BLaER1 (cell line): ENCODE data around the gene DDX54.
A peak's percentile ranks its signal among the peaks of the same experiment; 100 is the strongest.

ENCODE experiments used
- H3K27ac ChIP-seq: shearing (Covaris generic); formaldehyde crosslinking; 2 replicates; pipeline ENCODE4 v1.8.1; 2022
- H3K27me3 ChIP-seq: shearing (Covaris generic); formaldehyde crosslinking; 2 replicates; pipeline ENCODE4 v1.8.1; 2022
- H3K36me3 ChIP-seq: shearing (Covaris generic); formaldehyde crosslinking; 2 replicates; pipeline ENCODE4 v1.8.1; 2022
- H3K4me1 ChIP-seq: shearing (Covaris generic); formaldehyde crosslinking; 2 replicates; pipeline ENCODE4 v1.8.1; 2022
- H3K4me2 ChIP-seq: shearing (Covaris generic); formaldehyde crosslinking; 2 replicates; pipeline ENCODE4 v1.8.1; 2022
- H3K4me3 ChIP-seq: shearing (Covaris generic); formaldehyde crosslinking; 2 replicates; pipeline ENCODE4 v1.8.1; 2022
- H3K9ac ChIP-seq: shearing (Covaris generic); formaldehyde crosslinking; 2 replicates; pipeline ENCODE4 v1.8.1; 2022
- H3K9me3 ChIP-seq: shearing (Covaris generic); formaldehyde crosslinking; 2 replicates; pipeline ENCODE4 v1.8.1; 2022
- H4K20me1 ChIP-seq: shearing (Covaris generic); formaldehyde crosslinking; 2 replicates; pipeline ENCODE4 v1.8.1; 2022
- Cebpa-rat ChIP-seq: shearing (Covaris generic); IDR thresholded peaks from 2 replicates; pipeline ENCODE4 v1.8.1; 2022

Gene DDX54

DNA sequence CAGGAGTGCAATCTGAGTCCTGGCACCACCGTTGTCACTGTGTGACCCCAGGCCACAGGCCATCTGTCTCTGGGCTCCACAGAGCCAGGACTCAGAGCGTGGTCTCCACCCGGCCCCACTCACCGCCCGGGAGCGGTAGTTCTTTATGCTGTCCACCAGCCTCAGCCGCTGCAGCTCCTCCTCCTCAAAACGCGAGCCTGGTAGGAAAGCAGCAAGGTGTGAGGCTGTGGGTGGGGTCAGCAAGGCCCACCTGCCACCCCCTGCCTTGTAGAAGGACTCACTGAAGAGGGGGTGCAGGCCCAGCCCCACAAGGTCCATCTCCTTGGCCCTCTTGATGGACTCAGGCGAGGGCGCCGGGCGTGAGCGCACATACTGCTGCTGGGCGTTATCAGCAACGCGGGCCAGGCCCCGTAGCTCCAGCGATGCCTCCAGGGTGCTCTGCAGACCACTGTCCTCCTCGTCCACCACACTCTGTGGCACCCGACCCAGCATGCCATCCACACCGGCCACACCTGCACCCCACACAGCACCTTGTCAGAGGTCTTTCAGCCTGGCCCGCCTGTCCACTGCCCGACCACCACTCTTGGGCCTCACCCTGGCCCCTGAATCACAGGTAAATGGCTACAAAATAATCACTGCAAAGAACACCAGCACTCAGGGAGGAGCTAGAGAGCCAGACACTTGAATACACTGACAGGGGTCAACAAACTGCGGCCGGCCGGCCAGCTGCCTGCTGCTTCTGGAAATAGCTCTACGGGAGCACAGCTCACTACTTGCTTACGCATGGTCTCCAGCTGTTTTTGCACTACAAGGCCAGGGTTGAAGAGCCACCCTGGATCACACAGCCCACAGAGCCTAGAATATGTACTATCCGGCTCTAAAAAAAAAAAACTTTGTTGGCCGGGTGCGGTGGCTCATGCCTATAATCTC lies 19.5 kb downstream of the DDX54 start:
- Histone ChIP-seq H3K36me3 (peaks cover 87% of the 10 kb centered on the region), H3K27ac (peak overlapping the region; percentile 41; the same call in 1 of the 2 replicates), H3K9me3 (no peaks in the 10 kb centered on the region), H3K4me2 (no peak overlapping the region), H3K4me3 (no peak overlapping the region), H3K4me1 (peaks cover 78% of the 10 kb centered on the region), H3K27me3 (no peaks in the 10 kb centered on the region), H3K9ac (no peak overlapping the region), H4K20me1 (peaks cover 10% of the 10 kb centered on the region)
- TF ChIP-seq Cebpa-rat: no peak

DNA sequence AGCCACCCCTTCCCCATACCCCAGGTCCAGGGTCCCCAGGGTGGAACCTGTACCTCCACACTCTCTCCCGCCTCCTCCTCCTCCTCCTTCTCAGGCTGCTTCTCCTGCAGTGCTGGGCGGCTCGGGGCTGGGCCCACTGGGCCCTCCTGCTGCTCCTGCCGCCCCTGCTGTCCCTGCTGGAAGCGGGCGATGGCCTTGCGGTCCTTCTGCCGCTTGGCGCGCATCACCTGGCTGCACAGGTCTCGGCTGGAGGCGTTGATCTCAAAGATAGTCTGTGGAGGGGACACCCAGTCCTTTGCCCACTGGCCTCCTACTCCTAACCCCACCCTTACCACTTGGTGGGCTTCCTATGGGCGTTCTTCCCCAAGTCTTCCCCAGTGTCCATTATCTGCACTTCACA lies 21.3 kb downstream of the DDX54 start:
- no peaks in the 10 kb centered on the region for H3K27me3 ChIP-seq
- peak overlapping the region; percentile 95; the same call in 1 of the 2 replicates for H3K4me2 ChIP-seq
- peaks cover 27% of the 10 kb centered on the region for H4K20me1 ChIP-seq
- peaks cover 78% of the 10 kb centered on the region for H3K4me1 ChIP-seq
- H3K36me3 ChIP-seq: peaks cover 87% of the 10 kb centered on the region
- TF ChIP-seq Cebpa-rat: no peak
- no peak overlapping the region for H3K4me3 ChIP-seq
- H3K27ac ChIP-seq: peak overlapping the region; percentile 75
- H3K9me3 ChIP-seq: no peaks in the 10 kb centered on the region
- H3K9ac ChIP-seq: 0 out of 2 replicates have a peak overlapping the region, but pooled peaks have one; percentile 59

DNA sequence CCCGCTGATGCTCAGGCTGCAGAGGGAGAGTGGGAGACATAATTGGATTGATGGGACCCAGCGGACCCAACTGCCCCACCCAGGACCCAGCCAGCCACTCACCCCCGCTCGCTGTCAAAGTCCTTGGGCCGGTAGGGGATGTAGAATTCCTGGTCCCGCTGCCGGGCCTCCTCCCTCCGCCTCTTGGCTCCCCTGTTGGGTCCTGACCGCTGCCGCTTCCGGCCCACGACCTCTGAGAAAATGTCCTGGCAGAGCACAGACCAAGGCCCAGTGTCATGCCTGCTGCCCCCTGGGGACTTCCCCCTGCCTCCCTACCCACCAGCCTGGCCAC lies 22.3 kb downstream of the DDX54 start:
- H3K4me3 ChIP-seq: no peak overlapping the region
- no peak for TF ChIP-seq Cebpa-rat
- H3K9me3 ChIP-seq: no peaks in the 10 kb centered on the region
- peaks cover 87% of the 10 kb centered on the region for H3K36me3 ChIP-seq
- peaks cover 37% of the 10 kb centered on the region for H4K20me1 ChIP-seq
- H3K4me2 ChIP-seq: peak overlapping the region; percentile 95
- peaks cover 2% of the 10 kb centered on the region; the same call in 1 of the 2 replicates for H3K27me3 ChIP-seq
- peak overlapping the region; percentile 75 for H3K27ac ChIP-seq
- H3K9ac ChIP-seq: peak overlapping the region; percentile 59
- H3K4me1 ChIP-seq: peaks cover 78% of the 10 kb centered on the region

DNA sequence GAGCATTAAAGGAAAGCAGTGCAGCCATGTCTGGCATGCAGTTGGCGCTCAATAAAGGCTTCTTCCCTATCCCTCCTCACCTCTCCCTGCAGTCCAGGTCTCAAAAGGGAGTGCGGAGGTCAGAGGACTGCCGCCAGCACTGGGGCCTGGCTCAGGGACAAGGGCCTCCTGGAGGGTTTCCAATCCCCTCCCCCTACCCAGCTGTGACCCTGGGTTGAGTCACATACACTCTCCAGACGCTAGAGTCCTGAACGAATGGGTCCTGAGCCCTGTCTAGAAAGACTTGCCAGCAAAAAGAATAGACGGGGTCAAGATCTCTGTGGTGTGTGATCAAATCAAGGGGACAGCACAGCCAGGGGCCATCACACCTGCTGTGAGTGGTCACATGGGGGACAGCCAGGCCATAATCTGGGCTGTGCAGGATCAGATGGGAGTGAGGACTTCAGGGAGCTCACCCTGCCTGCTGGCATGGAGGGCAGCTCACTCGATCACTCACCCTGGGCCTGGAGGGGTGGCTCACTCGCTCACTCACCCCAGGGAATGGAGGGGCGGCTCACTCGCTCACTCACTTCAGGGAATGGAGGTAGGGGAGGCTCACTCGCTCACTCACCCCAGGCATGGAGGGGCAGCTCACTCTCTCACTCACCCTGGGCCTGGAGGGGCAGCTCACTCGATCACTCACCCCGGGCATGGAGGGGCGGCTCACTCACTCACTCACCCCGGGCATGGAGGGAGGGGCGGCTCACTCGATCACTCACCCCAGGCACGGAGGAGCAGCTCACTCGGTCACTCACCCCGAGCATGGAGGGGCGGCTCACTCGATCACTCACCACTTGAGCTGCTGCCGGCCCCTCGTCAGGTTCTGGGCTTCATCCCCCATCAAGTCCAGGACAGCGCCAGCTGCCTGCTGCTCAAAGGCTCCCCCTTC lies 22.9 kb downstream of the DDX54 start:
- Histone ChIP-seq H3K27me3 (peaks cover 9% of the 10 kb centered on the region; the same call in 1 of the 2 replicates), H3K9me3 (no peaks in the 10 kb centered on the region), H3K4me2 (peak overlapping the region; percentile 95), H3K27ac (peak overlapping the region; percentile 75), H4K20me1 (peaks cover 44% of the 10 kb centered on the region), H3K9ac (peak overlapping the region; percentile 59), H3K4me3 (peak overlapping the region; percentile 58), H3K36me3 (peaks cover 87% of the 10 kb centered on the region), H3K4me1 (peaks cover 78% of the 10 kb centered on the region)
- no peak for TF ChIP-seq Cebpa-rat

DNA sequence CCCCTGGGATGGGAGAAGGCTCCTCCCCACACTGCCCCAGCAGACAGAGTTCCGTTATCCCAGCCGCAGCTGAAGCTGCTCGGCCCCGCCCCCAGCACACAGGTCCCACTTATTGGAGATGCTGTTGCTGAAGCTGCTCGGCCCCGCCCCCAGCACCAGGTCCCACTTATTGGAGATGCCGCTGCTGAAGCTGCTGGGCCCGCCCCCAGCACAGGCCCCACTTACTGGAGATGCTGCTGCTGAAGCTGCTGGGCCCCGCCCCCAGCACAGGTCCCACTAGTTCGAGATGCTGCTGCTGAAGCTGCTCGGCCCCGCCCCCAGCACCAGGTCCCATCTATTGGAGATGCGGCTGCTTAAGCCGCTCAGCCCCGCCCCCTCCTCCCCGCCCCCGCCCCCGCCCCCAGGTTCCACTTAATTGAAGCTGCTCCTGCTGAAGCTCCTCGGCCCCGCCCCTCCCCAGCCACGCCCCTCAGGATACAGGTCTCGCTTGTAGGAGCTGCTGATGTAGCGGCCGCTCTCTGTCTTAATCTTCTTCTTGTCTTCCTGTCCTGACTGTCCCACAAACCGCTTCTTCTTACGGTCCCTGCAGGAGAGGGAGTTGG lies 23.8 kb downstream of the DDX54 start:
- Histone ChIP-seq H4K20me1 (peaks cover 52% of the 10 kb centered on the region), H3K4me1 (peaks cover 76% of the 10 kb centered on the region), H3K4me2 (peak overlapping the region; percentile 95), H3K9me3 (no peaks in the 10 kb centered on the region), H3K9ac (peak overlapping the region; percentile 59; the same call in 1 of the 2 replicates), H3K27ac (peak overlapping the region; percentile 75), H3K27me3 (peaks cover 15% of the 10 kb centered on the region; the same call in 1 of the 2 replicates), H3K36me3 (peaks cover 85% of the 10 kb centered on the region), H3K4me3 (peak overlapping the region; percentile 67)
- no peak for TF ChIP-seq Cebpa-rat

DNA sequence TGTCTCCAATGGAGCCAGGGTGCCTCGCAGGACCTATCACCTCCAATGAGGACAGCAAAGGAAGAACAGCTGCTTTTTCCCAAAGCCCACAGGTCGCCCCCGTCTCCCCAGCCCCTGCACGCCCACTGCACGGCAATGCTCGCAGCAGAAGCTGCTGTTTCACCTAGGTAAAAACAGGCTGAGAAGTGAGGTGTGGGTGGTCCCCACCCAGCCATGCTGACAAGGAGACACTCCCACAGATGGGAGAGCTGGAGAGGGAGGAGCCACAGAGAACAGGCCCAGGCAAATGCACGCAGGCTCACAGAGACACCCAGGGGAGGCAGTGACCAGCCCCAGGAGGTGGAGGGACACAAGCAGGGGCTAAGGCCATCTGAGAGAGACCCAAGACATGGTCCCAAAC lies 25.3 kb downstream of the DDX54 start:
- Histone ChIP-seq H3K4me3 (peak overlapping the region; percentile 67), H3K9ac (peak overlapping the region; percentile 72), H3K4me1 (peaks cover 83% of the 10 kb centered on the region), H3K36me3 (peaks cover 71% of the 10 kb centered on the region), H3K9me3 (no peaks in the 10 kb centered on the region), H4K20me1 (peaks cover 68% of the 10 kb centered on the region), H3K4me2 (peak overlapping the region; percentile 92), H3K27me3 (peaks cover 31% of the 10 kb centered on the region), H3K27ac (peak overlapping the region; percentile 62)
- no peak for TF ChIP-seq Cebpa-rat

DNA sequence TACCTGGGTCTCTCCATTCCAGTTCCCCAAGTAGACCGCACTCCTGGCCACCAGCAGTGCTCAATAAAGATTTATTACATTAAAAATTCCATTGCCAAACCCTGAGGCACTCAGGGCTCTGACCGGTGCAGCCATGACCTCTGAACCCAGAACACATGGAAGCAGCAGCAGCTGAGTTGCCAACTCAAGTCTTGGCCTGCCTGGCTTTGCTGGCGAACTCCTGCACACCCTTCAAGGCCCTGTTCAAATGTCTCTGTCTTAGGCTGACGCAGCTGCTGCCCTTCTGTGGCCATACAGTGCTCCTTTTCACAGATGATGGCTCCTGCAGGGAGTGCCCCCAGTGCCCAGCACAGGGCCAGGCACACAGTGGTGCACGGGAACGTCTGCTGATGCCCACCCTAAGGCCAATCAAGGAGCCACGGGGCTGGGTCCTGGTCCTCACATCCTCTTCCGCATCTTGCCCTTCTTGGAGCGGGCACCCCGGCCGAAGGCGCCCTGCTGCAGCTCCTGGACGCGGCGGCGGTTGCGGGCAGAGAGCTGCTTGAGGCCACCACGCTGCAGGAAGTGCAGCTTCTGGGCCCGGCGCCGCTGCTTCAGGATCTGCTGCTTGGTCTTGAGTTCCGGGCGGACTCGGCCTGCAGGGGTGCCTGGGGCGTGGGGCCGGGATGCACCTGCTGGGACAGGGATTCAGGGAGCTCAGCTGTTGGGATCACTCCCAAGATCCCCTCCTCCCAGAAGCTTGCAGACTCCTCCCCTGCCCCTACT lies 26.7 kb downstream of the DDX54 start:
- H3K9me3 ChIP-seq: no peaks in the 10 kb centered on the region
- H3K27ac ChIP-seq: peak overlapping the region; percentile 41
- peak overlapping the region; percentile 43; the same call in 1 of the 2 replicates for H3K9ac ChIP-seq
- peaks cover 86% of the 10 kb centered on the region for H3K4me1 ChIP-seq
- H3K27me3 ChIP-seq: peaks cover 44% of the 10 kb centered on the region
- peaks cover 58% of the 10 kb centered on the region for H3K36me3 ChIP-seq
- TF ChIP-seq Cebpa-rat: no peak
- peak overlapping the region; percentile 92 for H3K4me2 ChIP-seq
- peak overlapping the region; percentile 67; the same call in 1 of the 2 replicates for H3K4me3 ChIP-seq
- peaks cover 81% of the 10 kb centered on the region for H4K20me1 ChIP-seq

DNA sequence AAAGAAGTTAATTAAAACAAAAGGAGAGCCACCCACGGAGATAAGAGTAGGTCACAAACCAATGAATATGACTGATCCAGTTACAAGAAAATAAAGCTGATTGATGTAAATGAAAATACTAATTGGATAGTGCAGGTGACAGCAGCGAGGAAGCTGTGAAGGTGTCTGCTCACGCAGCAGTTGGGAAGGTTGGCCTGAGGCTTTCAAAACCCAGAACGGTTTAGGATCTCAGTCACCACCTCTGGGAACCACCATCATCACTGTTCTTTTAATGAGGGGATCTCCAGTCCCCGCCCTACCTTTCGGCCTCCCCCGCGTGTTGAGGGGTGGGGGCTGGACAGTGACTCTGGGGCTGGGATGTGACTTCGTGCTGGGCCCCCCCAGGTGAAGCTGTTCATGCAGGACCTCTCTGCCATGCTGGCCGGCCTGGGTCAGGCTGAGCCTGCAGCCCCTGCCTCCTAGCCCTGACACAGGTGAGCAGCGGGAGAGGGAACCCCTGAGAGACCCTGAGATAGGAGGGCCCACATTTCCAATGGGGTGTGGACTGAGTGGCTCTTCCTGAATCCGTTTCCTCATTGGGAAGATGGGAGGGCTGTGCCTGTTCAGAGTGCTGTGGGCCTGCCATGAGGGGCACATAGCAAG lies 27.9 kb downstream of the DDX54 start:
- H3K27ac ChIP-seq: 0 out of 2 replicates have a peak overlapping the region, but pooled peaks have one; percentile 41
- peak overlapping the region; percentile 92; the same call in 1 of the 2 replicates for H3K4me2 ChIP-seq
- H3K9ac ChIP-seq: no peak overlapping the region
- TF ChIP-seq Cebpa-rat: no peak
- H3K4me1 ChIP-seq: peaks cover 86% of the 10 kb centered on the region
- H3K36me3 ChIP-seq: peaks cover 45% of the 10 kb centered on the region
- H3K4me3 ChIP-seq: no peak overlapping the region; the same call in 1 of the 2 replicates
- peaks cover 57% of the 10 kb centered on the region for H3K27me3 ChIP-seq
- H3K9me3 ChIP-seq: no peaks in the 10 kb centered on the region
- peaks cover 79% of the 10 kb centered on the region for H4K20me1 ChIP-seq
